ENCODE results near the gene MYO3B. TPM values are rescaled to one million over a fixed set of nuclear protein-coding genes. Genes with fewer than 3 reads are reported as not detected.

MYO3B gene
- total RNA-seq, 1 experiment from 2014 or later = 0.50 TPM

GRCh38 chr2:170216981-170217380 lies 39.0 kb downstream of the MYO3B start:
- Mint-ChIP-seq H3K9me3 (no peaks in the 10 kb centered on the region), H3K4me3 (no peak overlapping the region), H3K36me3 (peaks cover 9% of the 10 kb centered on the region), H3K4me1 (peaks cover 81% of the 10 kb centered on the region), H3K27me3 (ENCODE audit: low read depth) (peaks cover 5% of the 10 kb centered on the region; the same call in 1 of the 2 replicates), H3K27ac (no peak overlapping the region)
- no peak for ATAC-seq
- TF ChIP-seq, protein P1, sequence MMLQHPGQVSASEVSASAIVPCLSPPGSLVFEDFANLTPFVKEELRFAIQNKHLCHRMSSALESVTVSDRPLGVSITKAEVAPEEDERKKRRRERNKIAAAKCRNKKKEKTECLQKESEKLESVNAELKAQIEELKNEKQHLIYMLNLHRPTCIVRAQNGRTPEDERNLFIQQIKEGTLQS (CRISPR knock-in tag; conservative IDR thresholded peaks at IDR 0.05) = no peak
- TF ChIP-seq NR3C1 (CRISPR knock-in tag; conservative IDR thresholded peaks at IDR 0.05; ENCODE audit: low read depth) (no peak), ATF6 (CRISPR knock-in tag; IDR thresholded peaks at IDR 0.05) (no peak), TP53 (CRISPR knock-in tag; IDR thresholded peaks at IDR 0.05) (no peak)
- CTCF ChIA-PET = no interaction called here
- DNase-seq (ENCODE audit: low spot score) = no peak
- POLR2A ChIA-PET = no interaction called here

DNA sequence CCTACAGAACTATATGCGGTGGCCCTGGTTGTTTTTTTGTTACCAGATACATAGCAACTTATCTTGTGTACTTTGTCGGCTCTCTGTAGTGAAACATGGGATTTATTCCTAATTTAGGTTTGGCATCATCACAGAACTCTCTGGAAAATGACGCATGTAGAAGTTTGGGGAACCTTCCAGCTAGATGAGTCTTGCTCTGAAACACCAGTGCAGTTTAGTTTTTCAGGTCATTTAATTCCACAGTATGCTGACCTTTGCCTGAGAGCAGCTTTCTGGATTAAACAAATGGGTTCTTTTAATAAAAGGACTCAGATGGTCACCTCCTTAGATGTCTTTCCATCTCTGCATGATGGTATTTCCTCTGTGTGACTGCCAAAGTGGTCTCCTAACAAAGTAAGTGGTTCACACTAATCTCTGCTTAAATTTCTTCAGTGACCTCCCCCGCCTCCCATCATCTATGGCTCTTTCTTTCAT lies 39.9 kb downstream of the MYO3B start:
- TF ChIP-seq ZNF121 (CRISPR knock-in tag; IDR thresholded peaks at IDR 0.05) (no peak), TEAD4 (CRISPR knock-in tag; IDR thresholded peaks at IDR 0.05) (no peak), JUN (CRISPR knock-in tag; IDR thresholded peaks at IDR 0.05) (no peak), ZNF416 (CRISPR knock-in tag; IDR thresholded peaks at IDR 0.05) (no peak), GRHL2 (CRISPR knock-in tag; IDR thresholded peaks at IDR 0.05; ENCODE audit: insufficient replicate concordance, severe bottlenecking) (no peak), IRF2 (CRISPR knock-in tag; IDR thresholded peaks at IDR 0.05; ENCODE audit: borderline replicate concordance, low read depth) (no peak)
- DNase-seq (ENCODE audit: low spot score) (no peak), ATAC-seq (no peak)
- Mint-ChIP-seq H3K4me3 (no peak overlapping the region), H3K9me3 (no peaks in the 10 kb centered on the region), H3K27ac (no peak overlapping the region), H3K4me1 (peaks cover 83% of the 10 kb centered on the region), H3K27me3 (ENCODE audit: low read depth) (peaks cover 5% of the 10 kb centered on the region; the same call in 1 of the 2 replicates), H3K36me3 (peaks cover 3% of the 10 kb centered on the region)
- ChIA-PET POLR2A (no interaction called here), CTCF (interaction anchor here (0.6 to 1.5 kb wide), 2 partner anchors 107 to 263 kb away, joined by 3 to 8 read pairs; no protein-coding TSS in a partner anchor)

- Mint-ChIP-seq H3K27me3 (ENCODE audit: low read depth) (peaks cover 5% of the 10 kb centered on the region; the same call in 1 of the 2 replicates), H3K27ac (no peak overlapping the region), H3K9me3 (no peaks in the 10 kb centered on the region), H3K4me1 (peaks cover 81% of the 10 kb centered on the region), H3K4me3 (no peak overlapping the region), H3K36me3 (peaks cover 3% of the 10 kb centered on the region)
- ChIA-PET POLR2A (no interaction called here), CTCF (interaction anchor here (0.6 to 1.5 kb wide), 3 partner anchors 17 to 264 kb away, joined by 3 to 8 read pairs (median 5); no protein-coding TSS in a partner anchor)
- ATAC-seq (no peak), DNase-seq (ENCODE audit: low spot score) (no peak)
- TF ChIP-seq CTCF (IDR thresholded peaks at IDR 0.05) (no peak), HMGA2 (CRISPR knock-in tag; IDR thresholded peaks at IDR 0.05) (no peak), GTF2I (CRISPR knock-in tag; conservative IDR thresholded peaks at IDR 0.05) (no peak), ETV6 (CRISPR knock-in tag; IDR thresholded peaks at IDR 0.05) (no peak), NFYB (CRISPR knock-in tag; conservative IDR thresholded peaks at IDR 0.05; ENCODE audit: low read depth) (no peak), TP53 (CRISPR knock-in tag; IDR thresholded peaks at IDR 0.05) (no peak), GABPB1 (CRISPR knock-in tag; IDR thresholded peaks at IDR 0.05) (no peak), FOXK1 (CRISPR knock-in tag; IDR thresholded peaks at IDR 0.05) (no peak), TEAD4 (CRISPR knock-in tag; IDR thresholded peaks at IDR 0.05) (no peak), ZNF263 (CRISPR knock-in tag; IDR thresholded peaks at IDR 0.05; ENCODE audit: low read depth) (no peak), ZNF425 (CRISPR knock-in tag; conservative IDR thresholded peaks at IDR 0.05) (no peak), ZNF317 (CRISPR knock-in tag; IDR thresholded peaks at IDR 0.05; ENCODE audit: borderline replicate concordance, low read depth) (no peak), ZNF512 (CRISPR knock-in tag; IDR thresholded peaks at IDR 0.05; ENCODE audit: borderline replicate concordance) (no peak)
- TF ChIP-seq, protein P2, sequence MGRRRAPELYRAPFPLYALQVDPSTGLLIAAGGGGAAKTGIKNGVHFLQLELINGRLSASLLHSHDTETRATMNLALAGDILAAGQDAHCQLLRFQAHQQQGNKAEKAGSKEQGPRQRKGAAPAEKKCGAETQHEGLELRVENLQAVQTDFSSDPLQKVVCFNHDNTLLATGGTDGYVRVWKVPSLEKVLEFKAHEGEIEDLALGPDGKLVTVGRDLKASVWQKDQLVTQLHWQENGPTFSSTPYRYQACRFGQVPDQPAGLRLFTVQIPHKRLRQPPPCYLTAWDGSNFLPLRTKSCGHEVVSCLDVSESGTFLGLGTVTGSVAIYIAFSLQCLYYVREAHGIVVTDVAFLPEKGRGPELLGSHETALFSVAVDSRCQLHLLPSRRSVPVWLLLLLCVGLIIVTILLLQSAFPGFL (CRISPR knock-in tag; IDR thresholded peaks at IDR 0.05; ENCODE audit: borderline replicate concordance) = no peak
These were observed 40.5 kb downstream of the MYO3B start for GRCh38 chr2:170218456-170218855.

Data from WTC11 (cell line).